ENCODE measurements around the gene SDC4.

- no peak for TF ChIP-seq POLR2AphosphoS5 (IDR thresholded peaks at IDR 0.05; ENCODE audit: low read depth, low read length)
- TF ChIP-seq POLR2A (IDR thresholded peaks at IDR 0.05; ENCODE audit: low read depth, low read length), result no peak
Measured at GRCh38 chr20:45366631-45367030, 18.4 kb upstream of the SDC4 start.
